K562 (cell line): Measurements from ENCODE around the gene HTR4. TPM values are rescaled to one million over a fixed set of nuclear protein-coding genes. Genes with fewer than 3 reads are reported as not detected.

Experiments
- ATF2 ChIP-seq: sonication (generic); formaldehyde crosslinking; IDR thresholded peaks from 2 replicates; pipeline ENCODE4 v1.8.1; 2022; ENCODE audit warnings: missing genetic modification reagents
- EP300 ChIP-seq: IDR thresholded peaks from 2 replicates; pipeline ENCODE4 v1.6.1; 2012; ENCODE audit warnings: low read length, improper control_type of control experiment
- ETS2 ChIP-seq: IDR thresholded peaks from 2 replicates; pipeline ENCODE4 v1.6.1; 2016; ENCODE audit warnings: borderline replicate concordance, missing genetic modification characterization, mild to moderate bottlenecking, moderate library complexity, missing compliant biosample characterization; ENCODE audit not compliant: poor library complexity, severe bottlenecking
- GATAD2B ChIP-seq: fragments of 450-650 bp; IDR thresholded peaks from 2 replicates; pipeline ENCODE4 v1.6.1; 2017; ENCODE audit warnings: mild to moderate bottlenecking, borderline replicate concordance
- KAT2B ChIP-seq: IDR thresholded peaks from one replicate; pipeline ENCODE4 v1.6.1; 2012; ENCODE audit warnings: low read depth, mild to moderate bottlenecking, control low read depth, inconsistent platforms, low read length, moderate library complexity
- KLF10 ChIP-seq: fragments of 250-450 bp; sonication (Bioruptor Pico); IDR thresholded peaks from 2 replicates; pipeline ENCODE4 v1.6.1; 2021; ENCODE audit warnings: matching md5 sums
- XRCC5 ChIP-seq: fragments of 200-400 bp; formaldehyde crosslinking; IDR thresholded peaks from 2 replicates; pipeline ENCODE4 v1.6.1; 2017; ENCODE audit warnings: low read depth, mild to moderate bottlenecking, low read length
- ZFP1 ChIP-seq: fragments of 450-650 bp; formaldehyde crosslinking; IDR thresholded peaks from 2 replicates; pipeline ENCODE4 v1.4.0; 2020; ENCODE audit warnings: mild to moderate bottlenecking, mixed read lengths
- ZNF407 ChIP-seq: fragments of 450-650 bp; IDR thresholded peaks from 2 replicates; pipeline ENCODE4 v1.6.1; 2016; ENCODE audit warnings: low read depth
- ZNF57 ChIP-seq: fragments of 450-650 bp; formaldehyde crosslinking; IDR thresholded peaks from 2 replicates; pipeline ENCODE4 v1.4.0; 2020; ENCODE audit warnings: mild to moderate bottlenecking, moderate library complexity
- ZNF75A ChIP-seq: fragments of 450-650 bp; formaldehyde crosslinking; IDR thresholded peaks from 2 replicates; pipeline ENCODE4 v1.4.0; 2020; ENCODE audit warnings: mild to moderate bottlenecking
- polyA plus RNA-seq, 8 experiments: library from polyadenylated mRNA; depleted of rRNA in 4 of 8; stranded (reverse) in 5 of 8; unstranded in 3 of 8; fragments of >200 nt; fragmentation: Nextera tagmentation in 2 of 8; fragmentation: Illumina TruSeq in 1 of 8; extraction: Ambion mirVana in 2 of 8; extraction: Trizol in 1 of 8; gene quantifications; 2 replicates each; pipeline versions ENCODE4 v1.2.1 to v1.2.3, GENCODE V29; 2011 to 2014; ENCODE audit warnings: inconsistent platforms in 1 of 8, missing spikeins in 1 of 8
- total RNA-seq, 7 experiments: library from RNA; depleted of rRNA in 6 of 7; stranded (reverse); fragments of >200 nt in 6 of 7; fragmentation: Illumina TruSeq in 2 of 7; extraction: Trizol in 2 of 7; gene quantifications; 2 replicates each; pipeline versions ENCODE4 v1.2.1 to v1.2.3, GENCODE V29; 2011 to 2021; ENCODE audit warnings: low replicate concordance in 1 of 7

Gene HTR4
- total and polyA plus RNA-seq, 9 of the 15 experiments (the other 6 are each of a cell fraction or from before 2014, with no cell fraction given) = 0.13 TPM; not detected in 8

GRCh38 chr5:148446611-148447010, 207.7 kb downstream of the HTR4 start (continued):
- no peak for TF ChIP-seq ZNF407
- TF ChIP-seq ZNF57 = no peak
- no peak for TF ChIP-seq ZNF75A (CRISPR knock-in tag)
- TF ChIP-seq ZFP1 (CRISPR knock-in tag) = no peak
- no peak for TF ChIP-seq ETS2 (tag)
- TF ChIP-seq ATF2 (CRISPR knock-in tag) = no peak
- no peak for TF ChIP-seq KLF10 (CRISPR knock-in tag)
- no peak for TF ChIP-seq KAT2B
- no peak for TF ChIP-seq XRCC5
- TF ChIP-seq EP300 = no peak
- TF ChIP-seq GATAD2B = no peak
